ENCODE data around the gene SCAMP4.
"Not testable (repeated sequence)": the region's sequence is repeated elsewhere in the genome, so short reads cannot be mapped to it uniquely, and the experiment has no call there.

SCAMP4 gene

GRCh38 chr19:1883784-1884183 is 21.4 kb upstream of the SCAMP4 start:
- peak overlapping the region; percentile 87 for H3K9ac ChIP-seq (ENCODE audit: low read length)
- H3K4me1 ChIP-seq (ENCODE audit: low read length): peaks cover 23% of the 10 kb centered on the region
- H4K20me1 ChIP-seq (ENCODE audit: insufficient read depth, low read length): peaks cover 32% of the 10 kb centered on the region

GRCh38 chr19:1884291-1884718 is 20.9 kb upstream of the SCAMP4 start:
- H3K27me3 ChIP-seq (ENCODE audit: low read depth, low read length): no peaks in the 10 kb centered on the region
- peaks cover 23% of the 10 kb centered on the region for H3K4me1 ChIP-seq (ENCODE audit: low read length)
- peak overlapping the region; percentile 87 for H3K9ac ChIP-seq (ENCODE audit: low read length)
- peak overlapping the region; percentile 79 for H3K4me2 ChIP-seq (ENCODE audit: low read length)
- H4K20me1 ChIP-seq (ENCODE audit: insufficient read depth, low read length): peaks cover 32% of the 10 kb centered on the region
- H3K36me3 ChIP-seq (replicated peaks; ENCODE audit: low read depth, low read length): no peaks in the 10 kb centered on the region
- H2AFZ ChIP-seq (ENCODE audit: low read depth, low read length): no peak overlapping the region
- H3K79me2 ChIP-seq (ENCODE audit: low read length): peaks cover 47% of the 10 kb centered on the region
- TF ChIP-seq EZH2phosphoT487 (IDR thresholded peaks at IDR 0.05; ENCODE audit: low read depth) (no peak), CTCF (IDR thresholded peaks at IDR 0.05; ENCODE audit: low read depth, low read length) (no peak)
- no peak overlapping the region for H3K27ac ChIP-seq (ENCODE audit: low read length)
- H3K4me3 ChIP-seq (ENCODE audit: low read length): peak overlapping the region; percentile 96
- no peaks in the 10 kb centered on the region for H3K9me3 ChIP-seq (ENCODE audit: insufficient read depth, low read length)

More at GRCh38 chr19:1883784-1884183, 21.4 kb upstream of the SCAMP4 start:
- Histone ChIP-seq H3K27me3 (ENCODE audit: low read depth, low read length) (no peaks in the 10 kb centered on the region), H2AFZ (ENCODE audit: low read depth, low read length) (no peak overlapping the region), H3K79me2 (ENCODE audit: low read length) (peaks cover 47% of the 10 kb centered on the region), H3K27ac (ENCODE audit: low read length) (no peak overlapping the region), H3K4me3 (ENCODE audit: low read length) (peak overlapping the region; percentile 96), H3K36me3 (replicated peaks; ENCODE audit: low read depth, low read length) (no peaks in the 10 kb centered on the region), H3K4me2 (ENCODE audit: low read length) (peak overlapping the region; percentile 79), H3K9me3 (ENCODE audit: insufficient read depth, low read length) (no peaks in the 10 kb centered on the region)
- TF ChIP-seq EZH2phosphoT487 (IDR thresholded peaks at IDR 0.05; ENCODE audit: low read depth) (no peak), CTCF (IDR thresholded peaks at IDR 0.05; ENCODE audit: low read depth, low read length) (no peak)

- peaks cover 23% of the 10 kb centered on the region for H3K4me1 ChIP-seq (ENCODE audit: low read length)
- H3K36me3 ChIP-seq (replicated peaks; ENCODE audit: low read depth, low read length): no peaks in the 10 kb centered on the region
- peaks cover 32% of the 10 kb centered on the region for H4K20me1 ChIP-seq (ENCODE audit: insufficient read depth, low read length)
- H3K9me3 ChIP-seq (ENCODE audit: insufficient read depth, low read length): no peaks in the 10 kb centered on the region
- no peak overlapping the region for H3K27ac ChIP-seq (ENCODE audit: low read length)
- no peak overlapping the region for H2AFZ ChIP-seq (ENCODE audit: low read depth, low read length)
- H3K9ac ChIP-seq (ENCODE audit: low read length): peak overlapping the region; percentile 87
- no peak for TF ChIP-seq EZH2phosphoT487 (IDR thresholded peaks at IDR 0.05; ENCODE audit: low read depth)
- no peak for TF ChIP-seq CTCF (IDR thresholded peaks at IDR 0.05; ENCODE audit: low read depth, low read length)
- H3K4me3 ChIP-seq (ENCODE audit: low read length): peak overlapping the region; percentile 96
- peak overlapping the region; percentile 79 for H3K4me2 ChIP-seq (ENCODE audit: low read length)
- H3K79me2 ChIP-seq (ENCODE audit: low read length): peaks cover 47% of the 10 kb centered on the region
- no peaks in the 10 kb centered on the region for H3K27me3 ChIP-seq (ENCODE audit: low read depth, low read length)
Measured at GRCh38 chr19:1884719-1885334, 20.4 kb upstream of the SCAMP4 start.

GRCh38 chr19:1885398-1886119 is 19.6 kb upstream of the SCAMP4 start, which contains the start of gene ABHD17A:
Gene ABHD17A (minus strand): TSS chr19:1885496. CDS start chr19:1881566, 3,930 bp downstream.
- not testable (repeated sequence) for H3K36me3 ChIP-seq (replicated peaks; ENCODE audit: low read depth, low read length); H3K27me3 ChIP-seq (ENCODE audit: low read depth, low read length); H3K9me3 ChIP-seq (ENCODE audit: insufficient read depth, low read length); H3K27ac ChIP-seq (ENCODE audit: low read length); H2AFZ ChIP-seq (ENCODE audit: low read depth, low read length)
- Histone ChIP-seq H3K79me2 (ENCODE audit: low read length) (peaks cover 41% of the 10 kb centered on the region), H3K4me3 (ENCODE audit: low read length) (peak within 1 kb of the TSS; percentile 96), H3K9ac (ENCODE audit: low read length) (peak within 1 kb of the TSS; percentile 87), H3K4me2 (ENCODE audit: low read length) (peak within 1 kb of the TSS; percentile 79), H4K20me1 (ENCODE audit: insufficient read depth, low read length) (peaks cover 32% of the 10 kb centered on the region), H3K4me1 (ENCODE audit: low read length) (peaks cover 23% of the 10 kb centered on the region)

GRCh38 chr19:1886360-1886759 is 18.8 kb upstream of the SCAMP4 start:
- H3K27ac ChIP-seq (ENCODE audit: low read length); H3K9me3 ChIP-seq (ENCODE audit: insufficient read depth, low read length); H3K27me3 ChIP-seq (ENCODE audit: low read depth, low read length); H3K36me3 ChIP-seq (replicated peaks; ENCODE audit: low read depth, low read length); H3K4me2 ChIP-seq (ENCODE audit: low read length); H2AFZ ChIP-seq (ENCODE audit: low read depth, low read length); H3K9ac ChIP-seq (ENCODE audit: low read length); H3K4me3 ChIP-seq (ENCODE audit: low read length): not testable (repeated sequence)
- Histone ChIP-seq H3K4me1 (ENCODE audit: low read length) (peaks cover 23% of the 10 kb centered on the region), H3K79me2 (ENCODE audit: low read length) (peaks cover 35% of the 10 kb centered on the region), H4K20me1 (ENCODE audit: insufficient read depth, low read length) (peaks cover 32% of the 10 kb centered on the region)

All from OCI-LY3 (cell line).